Natural killer cell (primary cell): ENCODE measurements around the gene MORN1. TPM values are rescaled to one million over a fixed set of nuclear protein-coding genes. Genes with fewer than 3 reads are reported as not detected.

ENCODE experiments used
- ATAC-seq, 3 donors: fragments of 150-1000 bp in 2 of 3; fragments of 200-7000 bp in 1 of 3; cut with Tn5 transposase; 1 replicate in 1 of 3; 2 replicates in 2 of 3; pipeline ENCODE4 v1.10.0; 2021; ENCODE audit warnings: mild to moderate bottlenecking in 2 of 3, moderate library complexity in 2 of 3
- DNase-seq, 2 donors: peaks; one replicate each; pipeline versions ENCODE4 v3.0.0 to v3.0.0-alpha.2; 2013 to 2021; ENCODE audit warnings: mixed read lengths in 1 of 2
- H3K27ac ChIP-seq: one replicate; pipeline ENCODE4 v1.5.1; 2013; ENCODE audit warnings: mild to moderate bottlenecking, low read length
- H3K27me3 ChIP-seq: one replicate; pipeline ENCODE4 v1.6.1; 2013; ENCODE audit warnings: low read length; ENCODE audit not compliant: control insufficient read depth, insufficient read depth
- H3K36me3 ChIP-seq: one replicate; pipeline ENCODE4 v1.6.1; 2013; ENCODE audit warnings: low read length; ENCODE audit not compliant: control insufficient read depth, insufficient read depth
- H3K4me1 ChIP-seq: one replicate; pipeline ENCODE4 v1.6.1; 2013; ENCODE audit warnings: low read length; ENCODE audit not compliant: control insufficient read depth, insufficient read depth
- H3K4me3 ChIP-seq: one replicate; pipeline ENCODE4 v1.5.1; 2013; ENCODE audit warnings: low read length
- H3K9me3 ChIP-seq: one replicate; pipeline ENCODE4 v1.6.1; 2013; ENCODE audit warnings: low read length; ENCODE audit not compliant: control insufficient read depth, insufficient read depth
- H3K27ac Mint-ChIP-seq, 2 donors: one replicate each; pipeline ENCODE4 v1.8.0; 2022; ENCODE audit warnings: mild to moderate bottlenecking in 2 of 2, mixed read lengths in 2 of 2, moderate library complexity in 1 of 2
- H3K27me3 Mint-ChIP-seq, 2 donors: one replicate each; pipeline ENCODE4 v1.8.0; 2022; ENCODE audit warnings: low read depth in 2 of 2, mixed read lengths in 2 of 2
- H3K36me3 Mint-ChIP-seq: one replicate; pipeline ENCODE4 v1.8.0; 2022; ENCODE audit warnings: mixed read lengths
- H3K4me1 Mint-ChIP-seq, 2 donors: one replicate each; pipeline ENCODE4 v1.8.0; 2022; ENCODE audit warnings: mixed read lengths in 2 of 2
- H3K4me3 Mint-ChIP-seq: one replicate; pipeline ENCODE4 v1.8.0; 2022; ENCODE audit warnings: mild to moderate bottlenecking, moderate library complexity, mixed read lengths
- H3K9me3 Mint-ChIP-seq, 2 donors: one replicate each; pipeline ENCODE4 v1.8.0; 2022; ENCODE audit warnings: mixed read lengths in 2 of 2
- CTCF ChIP-seq: fragments of 200-600 bp; IDR thresholded peaks from one replicate; pipeline ENCODE4 v1.8.0; 2022; ENCODE audit warnings: antibody characterized with exemption
- WGBS: methylation state at CpG from one replicate; pipeline ENCODE4 v1.1.7; 2013; ENCODE audit warnings: missing lambda C conversion rate; ENCODE audit not compliant: insufficient coverage; 5-methylcytosine and 5-hydroxymethylcytosine counted together
- intact Hi-C: fragments of 100-400 bp; cut with micrococcal nuclease; formaldehyde crosslinking; loops from one replicate; pipeline ENCODE4 v1.14.2; 2022
- total RNA-seq, 4 donors: library from RNA; stranded (reverse); fragments of 120-200 nt in 1 of 4; gene quantifications; one replicate each; pipeline versions ENCODE4 v1.2.3 to v1.2.4, GENCODE V29; 2013 to 2022

Gene MORN1
- total RNA-seq, 3 donors from 2014 or later (not counting 1 experiment from before 2014, with no cell fraction given), result 8.0 to 9.3 (median 8.8) TPM

GRCh38 chr1:2368053-2368744, 23.2 kb downstream of the MORN1 start:
- Histone ChIP-seq H3K27me3 (no peaks in the 10 kb centered on the region), H3K27ac (no peak overlapping the region), H3K9me3 (no peaks in the 10 kb centered on the region), H3K36me3 (no peaks in the 10 kb centered on the region), H3K4me3 (no peak overlapping the region), H3K4me1 (no peaks in the 10 kb centered on the region)
- Mint-ChIP-seq H3K27me3 (no peaks in the 10 kb centered on the region), H3K27ac (no peak overlapping the region), H3K4me3 (no peak overlapping the region), H3K9me3 (peaks cover 0 to 3% of the 10 kb centered on the region in 2 donors), H3K4me1 (no peaks in the 10 kb centered on the region), H3K36me3 (no peaks in the 10 kb centered on the region)
- intact Hi-C loops, result no loop called here
- TF ChIP-seq CTCF, result no peak
- no peak for ATAC-seq
- no peak for DNase-seq
- WGBS, result 94% methylated on average over 8 of the region's 8 CpGs

GRCh38 chr1:2363847-2364513, 27.4 kb downstream of the MORN1 start:
- ATAC-seq (no peak), DNase-seq (no peak)
- no peak overlapping the region for H3K27ac Mint-ChIP-seq
- no peaks in the 10 kb centered on the region for H3K9me3 ChIP-seq
- no peaks in the 10 kb centered on the region for H3K27me3 Mint-ChIP-seq
- no peak overlapping the region for H3K4me3 ChIP-seq
- no peaks in the 10 kb centered on the region for H3K4me1 Mint-ChIP-seq
- H3K4me1 ChIP-seq, result no peaks in the 10 kb centered on the region
- no peak for TF ChIP-seq CTCF
- peaks cover 0 to 8% of the 10 kb centered on the region in 2 donors for H3K9me3 Mint-ChIP-seq
- intact Hi-C loops, result no loop called here
- H3K36me3 Mint-ChIP-seq, result no peaks in the 10 kb centered on the region
- H3K27me3 ChIP-seq, result no peaks in the 10 kb centered on the region
- no peak overlapping the region for H3K4me3 Mint-ChIP-seq
- no CpG with 5 or more reads among the region's 2 CpGs for WGBS
- no peaks in the 10 kb centered on the region for H3K36me3 ChIP-seq
- H3K27ac ChIP-seq, result no peak overlapping the region

GRCh38 chr1:2360588-2361364, 30.6 kb downstream of the MORN1 start:
- DNase-seq (no peak), ATAC-seq (no peak)
- H3K36me3 Mint-ChIP-seq, result no peaks in the 10 kb centered on the region
- Histone ChIP-seq H3K4me3 (no peak overlapping the region), H3K4me1 (no peaks in the 10 kb centered on the region), H3K27me3 (no peaks in the 10 kb centered on the region), H3K36me3 (no peaks in the 10 kb centered on the region), H3K9me3 (no peaks in the 10 kb centered on the region), H3K27ac (no peak overlapping the region)
- WGBS, result 85% methylated on average over 11 of the region's 11 CpGs
- no peak overlapping the region for H3K27ac Mint-ChIP-seq
- H3K9me3 Mint-ChIP-seq, result peaks cover 0 to 8% of the 10 kb centered on the region in 2 donors
- intact Hi-C loops, result no loop called here
- H3K4me3 Mint-ChIP-seq, result no peak overlapping the region
- H3K4me1 Mint-ChIP-seq, result no peaks in the 10 kb centered on the region
- TF ChIP-seq CTCF, result no peak
- H3K27me3 Mint-ChIP-seq, result no peaks in the 10 kb centered on the region
